ENCODE results near the gene NPTN.

The NPTN gene

GRCh38 chr15:73633111-73633990 is at the start of gene NPTN:
Gene NPTN, minus strand, starts transcription at chr15:73633389. Its CDS starts 174 bp downstream, at chr15:73633215.
- in situ Hi-C loops (cut with MboI; ENCODE audit: low sequenced_read_pairs, unreplicated experiment): loop anchor here (10.0 kb wide), 1 partner anchor 61 kb away; no protein-coding TSS in a partner anchor
- DNase-seq (ENCODE audit: low spot score): peak; percentile 97
- TF ChIP-seq, protein P1, sequence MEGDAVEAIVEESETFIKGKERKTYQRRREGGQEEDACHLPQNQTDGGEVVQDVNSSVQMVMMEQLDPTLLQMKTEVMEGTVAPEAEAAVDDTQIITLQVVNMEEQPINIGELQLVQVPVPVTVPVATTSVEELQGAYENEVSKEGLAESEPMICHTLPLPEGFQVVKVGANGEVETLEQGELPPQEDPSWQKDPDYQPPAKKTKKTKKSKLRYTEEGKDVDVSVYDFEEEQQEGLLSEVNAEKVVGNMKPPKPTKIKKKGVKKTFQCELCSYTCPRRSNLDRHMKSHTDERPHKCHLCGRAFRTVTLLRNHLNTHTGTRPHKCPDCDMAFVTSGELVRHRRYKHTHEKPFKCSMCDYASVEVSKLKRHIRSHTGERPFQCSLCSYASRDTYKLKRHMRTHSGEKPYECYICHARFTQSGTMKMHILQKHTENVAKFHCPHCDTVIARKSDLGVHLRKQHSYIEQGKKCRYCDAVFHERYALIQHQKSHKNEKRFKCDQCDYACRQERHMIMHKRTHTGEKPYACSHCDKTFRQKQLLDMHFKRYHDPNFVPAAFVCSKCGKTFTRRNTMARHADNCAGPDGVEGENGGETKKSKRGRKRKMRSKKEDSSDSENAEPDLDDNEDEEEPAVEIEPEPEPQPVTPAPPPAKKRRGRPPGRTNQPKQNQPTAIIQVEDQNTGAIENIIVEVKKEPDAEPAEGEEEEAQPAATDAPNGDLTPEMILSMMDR (IDR thresholded peaks at IDR 0.05; ENCODE audit: borderline replicate concordance, control extremely low read depth, extremely low read depth, insufficient read depth, missing control alignments): no peak

- TF ChIP-seq, protein P1 (IDR thresholded peaks at IDR 0.05; ENCODE audit: borderline replicate concordance, control extremely low read depth, extremely low read depth, insufficient read depth, missing control alignments): no peak
- DNase-seq (ENCODE audit: low spot score): no peak
- in situ Hi-C loops (cut with MboI; ENCODE audit: low sequenced_read_pairs, unreplicated experiment): loop anchor here (25.0 kb wide), 1 partner anchor 370 kb away; no protein-coding TSS in a partner anchor
Measured at GRCh38 chr15:73682600-73683090, 49.5 kb upstream of the NPTN start.

- in situ Hi-C loops (cut with MboI; ENCODE audit: low sequenced_read_pairs, unreplicated experiment): loop anchor here (25.0 kb wide), 1 partner anchor 370 kb away; no protein-coding TSS in a partner anchor
- TF ChIP-seq, protein P1 (IDR thresholded peaks at IDR 0.05; ENCODE audit: borderline replicate concordance, control extremely low read depth, extremely low read depth, insufficient read depth, missing control alignments): no peak
- no peak for DNase-seq (ENCODE audit: low spot score)
Measured at GRCh38 chr15:73681856-73682599, 48.8 kb upstream of the NPTN start.

DNA sequence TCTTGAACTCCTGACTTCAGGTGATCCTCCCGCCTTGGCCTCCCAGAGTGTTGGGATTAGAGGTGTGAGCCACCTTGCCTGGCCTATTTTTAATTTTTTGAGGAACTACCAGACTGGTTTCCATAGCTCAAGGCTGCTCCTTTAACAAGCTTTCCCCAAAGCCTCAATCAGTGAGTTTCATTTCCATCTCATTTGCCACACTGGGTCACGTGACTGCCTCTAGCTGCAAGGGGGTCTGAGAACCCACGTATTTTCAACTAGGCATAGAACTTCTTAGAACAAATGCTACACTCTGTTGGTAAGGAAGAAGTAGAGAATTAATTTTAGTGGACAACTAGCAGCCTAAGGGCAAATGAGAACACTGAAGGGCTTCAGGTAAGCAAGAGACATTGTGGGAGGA is 47.9 kb upstream of the NPTN start:
- in situ Hi-C loops (cut with MboI; ENCODE audit: low sequenced_read_pairs, unreplicated experiment): loop anchor here (25.0 kb wide), 1 partner anchor 369 kb away; no protein-coding TSS in a partner anchor
- no peak for DNase-seq (ENCODE audit: low spot score)
- TF ChIP-seq, protein P1 (IDR thresholded peaks at IDR 0.05; ENCODE audit: borderline replicate concordance, control extremely low read depth, extremely low read depth, insufficient read depth, missing control alignments): no peak

- no peak for DNase-seq (ENCODE audit: low spot score)
- TF ChIP-seq, protein P1 (IDR thresholded peaks at IDR 0.05; ENCODE audit: borderline replicate concordance, control extremely low read depth, extremely low read depth, insufficient read depth, missing control alignments): no peak
- in situ Hi-C loops (cut with MboI; ENCODE audit: low sequenced_read_pairs, unreplicated experiment): loop anchor here (25.0 kb wide), 1 partner anchor 368 kb away; no protein-coding TSS in a partner anchor
Measured at GRCh38 chr15:73680549-73680948, 47.4 kb upstream of the NPTN start.

DNA sequence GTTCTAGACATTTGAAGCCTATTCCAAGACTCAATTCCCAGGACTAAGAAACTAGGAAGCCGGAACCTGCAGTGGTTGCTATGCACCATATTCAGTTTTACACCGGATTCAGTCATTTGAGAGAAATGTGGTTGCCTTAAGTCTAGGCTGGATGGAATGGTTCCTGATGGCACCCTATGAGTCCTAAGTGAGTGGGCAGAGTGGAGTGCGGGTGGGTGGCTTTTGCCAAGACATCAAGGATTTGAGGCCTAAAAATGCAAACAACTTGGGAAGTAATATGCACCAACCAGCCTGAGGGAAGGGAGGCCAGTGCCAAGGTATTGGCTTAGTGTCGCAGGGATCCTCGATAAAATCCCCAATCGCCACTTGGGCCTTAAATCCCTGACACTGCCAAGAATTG is 46.8 kb upstream of the NPTN start:
- in situ Hi-C loops (cut with MboI; ENCODE audit: low sequenced_read_pairs, unreplicated experiment): loop anchor here (25.0 kb wide), 1 partner anchor 368 kb away; no protein-coding TSS in a partner anchor
- TF ChIP-seq, protein P1 (IDR thresholded peaks at IDR 0.05; ENCODE audit: borderline replicate concordance, control extremely low read depth, extremely low read depth, insufficient read depth, missing control alignments): no peak
- DNase-seq (ENCODE audit: low spot score): no peak
